Neural progenitor cell (in vitro differentiated cells): ENCODE data around the gene KRTAP26-1.

Experiments
- CTCF ChIP-seq: fragments of 200-600 bp; sonication (generic); IDR thresholded peaks from 2 replicates; pipeline ENCODE4 v1.5.1; 2017; ENCODE audit warnings: antibody characterized with exemption, mild to moderate bottlenecking
- EZH2 ChIP-seq: fragments of 200-600 bp; sonication (generic); IDR thresholded peaks from 2 replicates; pipeline ENCODE4 v1.6.1; 2017; ENCODE audit warnings: antibody characterized with exemption, mild to moderate bottlenecking, moderate library complexity
- EZH2phosphoT487 ChIP-seq: fragments of 200-600 bp; sonication (generic); IDR thresholded peaks from 2 replicates; pipeline ENCODE4 v1.6.1; 2017; ENCODE audit warnings: antibody characterized with exemption

GRCh38 chr21:30269803-30270530 lies 50.1 kb downstream of the KRTAP26-1 start:
- no peak for TF ChIP-seq EZH2
- TF ChIP-seq CTCF, result no peak
- TF ChIP-seq EZH2phosphoT487, result no peak
